ENCODE measurements around the gene USH1C.

USH1C gene

DNA sequence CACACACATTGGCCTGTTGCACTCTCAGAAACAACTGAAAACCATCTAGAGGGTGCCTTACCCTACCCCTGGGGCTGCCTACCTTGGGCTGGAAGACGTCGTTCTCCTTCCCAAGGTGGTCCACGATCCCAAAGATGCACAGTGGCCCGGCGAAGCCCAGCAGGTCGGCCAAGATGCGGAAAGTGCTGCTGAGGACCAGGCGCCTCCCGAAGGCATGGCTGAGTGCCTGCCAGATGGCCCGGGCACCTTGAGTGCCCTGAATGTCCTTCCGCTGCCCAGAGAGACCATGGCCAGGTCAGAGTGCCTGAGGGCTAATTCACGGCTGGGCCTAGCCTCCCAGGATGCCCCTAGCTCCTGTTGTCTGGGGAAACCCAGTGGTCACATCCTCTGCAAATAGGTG is 83.8 kb downstream of the USH1C start:
- DNase-seq = no peak

- DNase-seq = no peak
Measured at GRCh38 chr11:17459236-17459896, 84.8 kb downstream of the USH1C start.

DNA sequence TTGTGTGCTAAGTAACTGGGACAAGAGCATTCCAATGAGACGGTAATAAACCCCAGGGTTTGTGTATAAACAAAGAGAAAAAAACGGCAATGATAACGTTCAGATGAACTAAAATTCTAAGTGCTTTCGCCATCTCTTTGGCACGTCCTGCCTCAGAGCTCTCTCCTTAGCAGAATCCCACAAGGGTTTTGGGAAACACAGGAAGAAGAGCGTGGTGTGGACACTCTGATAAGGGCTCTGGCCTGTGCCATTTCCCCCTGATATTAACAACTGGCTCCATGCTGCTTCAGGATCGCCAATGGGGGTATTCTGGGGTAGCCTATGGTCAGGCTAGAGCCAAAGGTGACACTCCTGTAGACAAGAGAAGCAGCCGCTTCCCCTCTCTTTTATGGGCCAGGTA is 85.9 kb downstream of the USH1C start:
- no peak for DNase-seq

DNA sequence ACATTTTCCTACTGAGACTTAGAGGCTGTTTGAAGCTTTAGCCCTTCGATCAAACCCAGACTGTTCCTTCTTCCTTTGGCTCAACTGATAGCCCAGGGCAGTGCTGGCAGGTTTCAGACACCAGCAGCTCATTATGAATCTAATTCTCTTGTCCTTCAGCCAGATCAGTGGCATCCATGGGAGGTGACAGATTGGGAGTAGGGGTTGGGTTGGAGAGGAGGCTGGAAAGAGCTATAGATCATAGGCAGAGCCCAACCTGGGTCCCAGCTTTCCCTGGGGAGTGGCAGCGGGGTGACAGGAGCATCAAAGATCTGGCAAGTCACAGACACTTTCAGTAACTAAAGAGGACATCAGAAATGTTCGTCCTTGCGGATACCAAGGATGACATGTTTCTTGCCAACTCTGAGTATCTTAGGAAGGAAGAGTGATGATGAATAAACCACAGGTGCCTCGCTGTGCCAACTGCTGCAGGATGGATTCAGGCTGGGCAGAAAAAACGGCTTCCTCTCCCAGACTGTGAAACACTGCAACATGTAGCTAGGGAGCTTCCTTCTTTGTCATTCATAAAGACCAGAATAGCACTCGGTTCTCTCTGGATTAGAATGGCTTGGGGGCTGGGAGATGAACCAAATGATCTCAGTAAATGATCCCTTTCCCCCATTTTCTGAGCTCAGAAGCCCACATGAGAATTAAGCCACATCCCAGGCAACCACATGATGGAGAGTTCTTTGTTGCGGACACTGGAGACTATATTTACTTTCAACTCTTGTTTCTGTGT is 86.6 kb downstream of the USH1C start:
- DNase-seq = no peak

DNA sequence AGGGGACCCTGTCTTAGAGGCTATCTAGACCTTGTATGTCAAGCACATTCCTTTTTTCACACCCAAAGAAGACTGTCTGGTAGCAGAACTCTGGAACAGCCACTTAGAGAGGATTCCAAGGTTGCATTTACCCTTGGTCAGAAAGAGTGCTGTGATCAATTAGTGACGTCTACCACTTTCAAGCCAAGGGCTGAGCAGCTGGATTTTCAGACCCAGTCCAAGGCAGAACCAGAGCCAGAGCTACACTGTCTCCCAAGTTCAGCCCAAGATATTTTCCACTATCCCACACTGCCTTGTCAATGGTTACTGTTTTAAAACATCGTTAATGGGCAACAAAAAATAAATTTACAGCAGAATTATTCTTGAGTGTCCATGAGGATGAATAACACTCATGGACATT is 91.5 kb downstream of the USH1C start:
- no peak for DNase-seq

GRCh38 chr11:17449158-17449557 is 95.1 kb downstream of the USH1C start:
- no peak for DNase-seq

DNA sequence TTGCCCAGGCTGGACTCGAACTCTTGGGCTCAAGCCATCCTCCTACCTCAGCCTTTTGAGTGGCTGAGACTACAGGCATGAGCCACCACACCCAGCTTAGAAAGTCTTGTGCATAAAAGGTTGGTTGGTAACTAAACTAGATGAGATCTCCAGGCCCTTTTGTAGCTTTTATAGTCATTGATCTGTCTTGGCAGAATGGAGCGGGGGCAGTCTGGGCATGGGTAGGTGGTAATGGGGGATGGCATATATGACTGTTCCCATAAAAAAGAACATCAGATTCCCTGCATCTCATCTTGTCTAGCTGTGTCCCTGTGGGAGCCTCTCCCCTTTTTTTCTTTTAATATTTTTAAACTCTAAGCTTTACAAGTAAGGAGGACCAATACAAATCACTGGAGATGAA is 97.7 kb downstream of the USH1C start:
- DNase-seq = no peak

DNA sequence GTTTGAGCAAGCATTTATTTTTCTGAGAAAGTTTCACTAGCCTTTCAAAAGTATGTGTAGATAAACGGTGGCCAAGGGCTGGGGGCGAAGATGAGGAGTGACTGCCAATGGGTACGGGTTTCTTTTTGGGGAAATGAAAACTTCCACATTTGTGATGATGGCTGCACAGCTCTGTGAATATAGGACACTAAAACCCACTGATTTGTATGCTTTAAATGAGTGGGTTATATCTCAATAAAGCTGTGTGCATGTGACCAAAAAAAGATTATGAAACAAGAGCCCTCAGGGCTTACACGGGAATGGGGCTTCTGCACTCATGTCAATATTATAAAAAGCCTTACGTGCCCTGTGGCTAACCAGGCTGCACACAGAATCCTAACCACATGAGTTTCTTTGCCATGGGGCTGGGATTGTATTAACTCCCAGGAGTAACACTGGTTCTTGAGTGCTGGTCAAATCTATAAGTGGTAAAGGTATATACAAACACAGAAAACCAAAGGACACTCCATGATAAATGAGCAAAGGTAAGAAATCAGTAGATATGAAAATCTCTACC is 98.9 kb downstream of the USH1C start:
- no peak for DNase-seq

- no peak for DNase-seq
Measured at GRCh38 chr11:17443926-17444690, 100.1 kb downstream of the USH1C start.
